LHCN-M2 (cell line): ENCODE measurements around the gene GRP. TPM values are rescaled to one million over a fixed set of nuclear protein-coding genes. Genes with fewer than 3 reads are reported as not detected.

Experiments used
- DNase-seq: peaks from one replicate; pipeline ENCODE4 v3.0.0-alpha.2; 2012; ENCODE audit warnings: low read depth
- total RNA-seq: library from RNA; depleted of rRNA; stranded (reverse); fragments of >200 nt; gene quantifications from 2 replicates; pipeline ENCODE4 v1.2.3, GENCODE V29; 2014

The GRP gene
- total RNA-seq, 1 experiment from 2014 or later = not detected

DNA sequence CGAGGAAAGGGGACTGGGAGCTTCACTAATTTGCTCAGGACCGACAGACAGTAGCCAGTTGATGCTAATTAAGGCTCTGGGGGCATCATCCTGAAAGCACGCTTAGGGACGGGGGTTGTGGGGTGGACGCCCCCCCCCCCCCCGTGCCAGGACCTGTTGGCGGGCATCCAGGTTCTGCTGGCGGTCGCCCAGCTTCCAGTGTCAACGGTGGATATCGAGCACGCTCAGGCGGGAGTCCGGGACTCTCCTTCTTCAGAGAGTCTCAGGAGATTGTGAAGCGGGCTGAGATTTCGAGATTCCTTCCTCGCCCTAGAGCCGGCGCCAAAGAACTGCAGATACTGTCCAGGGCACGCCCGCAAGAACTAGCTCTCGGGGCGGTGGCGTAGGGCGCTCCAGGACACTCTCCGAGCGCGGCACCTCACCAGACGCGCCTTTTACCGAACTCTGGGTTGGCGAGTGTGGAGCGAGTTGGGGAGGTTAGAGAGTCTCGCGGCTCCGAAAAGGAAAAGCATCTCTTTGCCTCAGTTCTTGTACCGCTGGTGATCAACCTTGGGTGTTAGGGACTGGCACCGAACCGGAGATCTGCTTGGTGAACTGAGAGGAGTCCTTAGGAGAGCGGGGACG lies 47.7 kb downstream of the GRP start:
- DNase-seq = no peak

DNA sequence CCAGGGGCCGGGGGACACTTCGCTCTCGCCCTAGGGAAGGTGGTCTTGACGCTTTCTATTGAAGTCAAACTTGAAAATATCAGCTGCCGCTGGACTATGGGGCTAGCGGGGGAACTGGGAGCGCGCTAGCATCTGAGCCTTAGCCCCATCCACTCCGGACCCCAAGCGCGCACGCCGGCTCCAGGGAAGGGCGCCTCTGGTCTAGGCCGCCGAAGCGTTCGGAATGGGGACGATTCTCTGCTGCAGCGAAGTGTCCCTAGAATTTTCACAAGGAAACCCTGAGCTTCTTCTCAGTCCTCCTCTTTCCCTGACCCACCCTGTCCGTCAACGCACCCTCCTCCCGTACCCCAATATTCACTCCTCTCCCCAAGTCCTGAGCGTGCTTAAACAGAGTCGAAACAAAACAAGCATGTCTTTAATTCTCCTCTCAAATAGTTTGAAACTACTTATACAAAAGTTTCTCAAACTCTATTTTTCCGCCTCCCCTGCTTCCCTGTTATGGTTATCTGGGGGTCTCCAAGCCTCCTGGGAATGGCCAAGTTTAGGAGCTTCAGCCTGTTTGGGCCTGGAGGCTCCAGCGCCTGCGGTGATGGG lies 48.3 kb downstream of the GRP start:
- DNase-seq = no peak

DNA sequence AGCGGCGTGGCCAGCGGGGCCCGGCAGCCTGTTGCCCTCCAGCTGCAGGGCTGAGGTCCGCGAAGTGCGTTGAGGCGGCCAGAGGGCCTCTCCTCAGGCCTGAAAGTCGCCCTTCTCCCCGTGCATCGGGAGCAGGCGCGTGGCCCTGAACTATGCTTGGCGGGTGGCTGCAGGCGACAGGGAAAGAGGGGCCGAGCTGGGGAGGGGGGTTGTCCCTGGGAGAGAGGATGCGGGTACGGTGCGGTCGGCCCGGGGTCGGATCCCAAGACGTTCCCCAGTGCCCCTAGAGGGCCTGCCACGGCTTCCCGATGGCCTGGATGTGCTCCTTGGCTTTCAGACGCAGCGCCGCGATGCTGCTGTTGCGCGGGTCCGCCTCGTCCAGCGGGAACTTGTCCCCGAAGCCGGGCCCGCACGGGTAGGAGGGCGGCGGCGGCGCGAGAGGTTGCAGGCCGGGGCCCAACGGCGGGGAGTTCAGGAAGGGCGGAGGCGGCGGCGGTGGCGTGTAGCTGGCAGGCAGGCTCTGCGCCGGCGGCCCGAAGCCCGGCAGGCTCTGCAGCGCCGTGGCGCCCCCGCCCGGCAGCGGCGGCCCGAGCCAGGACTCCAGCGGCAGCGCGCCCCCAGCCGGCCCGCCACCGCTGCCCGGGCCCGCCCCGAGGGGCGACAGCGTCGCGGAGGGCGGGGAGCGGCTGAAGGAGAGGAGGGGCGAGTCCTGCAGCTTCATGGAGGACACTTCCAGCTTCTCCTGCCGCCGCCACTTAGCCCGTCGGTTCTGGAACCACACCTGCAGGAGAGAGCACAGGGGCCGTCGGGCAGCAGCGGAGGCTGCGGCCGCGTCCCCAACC lies 49.0 kb downstream of the GRP start:
- DNase-seq = no peak

DNA sequence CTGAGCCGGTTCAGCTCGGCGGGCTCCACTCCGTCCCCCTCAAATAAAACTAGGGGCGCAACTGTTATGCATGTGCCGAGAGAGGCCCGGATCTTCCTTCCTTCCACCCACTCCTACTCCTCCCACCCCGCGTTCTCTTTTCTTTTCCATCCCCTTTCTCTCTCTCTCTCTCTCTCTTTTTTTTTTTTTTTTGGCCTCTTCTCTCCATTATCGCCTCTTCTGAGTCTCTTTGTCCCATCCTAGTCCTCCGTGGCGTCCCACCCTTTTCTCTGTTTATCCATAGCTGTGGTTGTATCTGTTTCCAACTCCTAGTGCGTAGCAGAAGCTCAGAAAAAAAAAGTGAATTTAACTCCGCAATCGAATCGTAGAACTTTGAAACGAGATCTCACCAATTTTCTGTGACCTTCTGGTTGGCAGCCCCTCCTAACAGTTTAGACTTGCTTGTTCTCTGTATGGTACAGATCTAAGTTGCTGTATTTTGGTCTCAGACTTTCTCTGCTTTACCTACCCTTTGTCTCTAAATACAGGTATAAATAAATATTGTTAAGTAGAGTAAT lies 49.7 kb downstream of the GRP start:
- DNase-seq = no peak

DNA sequence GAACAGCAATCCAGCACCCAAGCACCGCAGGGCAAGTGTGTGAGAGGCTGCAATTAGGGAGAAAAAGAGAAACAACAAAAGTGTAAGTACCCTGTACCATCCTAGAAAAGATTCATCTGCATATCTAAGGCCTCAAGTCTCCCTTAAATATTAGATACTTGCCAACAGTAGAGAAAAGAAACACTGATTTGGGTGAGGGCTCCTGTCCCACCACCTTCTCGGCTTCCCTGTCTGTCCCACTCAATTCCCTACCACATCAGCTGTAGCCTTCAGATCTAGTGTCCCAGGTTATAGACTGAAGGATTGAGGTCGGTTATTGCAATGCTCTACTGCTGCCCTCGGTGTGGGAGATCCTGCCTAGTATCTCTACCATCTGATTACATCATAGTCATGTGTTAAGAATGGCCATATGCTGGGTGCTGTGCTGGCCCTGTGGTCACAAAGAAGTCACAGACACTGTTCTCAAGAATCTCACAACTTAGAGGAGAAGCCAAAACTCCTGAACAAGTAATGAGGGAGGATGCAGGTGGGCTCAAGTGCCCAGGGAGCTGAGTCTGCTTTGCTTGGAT lies 50.8 kb downstream of the GRP start:
- no peak for DNase-seq

DNA sequence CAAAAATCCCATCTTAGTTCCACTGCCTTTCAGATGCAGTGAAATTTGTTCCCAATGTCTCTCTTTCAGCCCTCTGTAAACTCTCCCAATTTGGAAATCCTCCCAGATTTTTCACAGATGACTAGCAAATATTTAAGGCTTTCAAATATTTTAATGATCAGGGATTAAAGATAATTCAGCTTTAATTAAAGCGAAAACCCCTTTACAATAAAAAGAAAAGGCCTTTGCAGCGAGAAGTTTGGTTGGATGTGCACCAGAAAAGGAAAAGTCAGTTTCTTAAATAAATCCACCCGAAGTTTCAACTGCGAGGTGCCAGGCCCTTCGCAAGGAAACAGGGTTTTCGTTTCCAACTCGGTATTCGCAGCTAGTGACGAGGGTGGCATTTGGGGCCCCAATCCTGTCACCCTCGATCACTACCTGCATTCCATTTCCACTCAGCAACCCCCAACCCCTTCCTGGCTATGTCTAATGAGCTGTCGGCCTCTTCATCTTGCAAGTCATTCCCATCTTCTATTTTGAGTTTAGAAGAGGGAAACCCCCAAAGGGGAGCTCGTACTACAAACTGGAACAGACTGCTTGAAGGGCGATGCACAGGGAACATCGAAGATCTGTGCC lies 51.8 kb downstream of the GRP start:
- DNase-seq = no peak

DNA sequence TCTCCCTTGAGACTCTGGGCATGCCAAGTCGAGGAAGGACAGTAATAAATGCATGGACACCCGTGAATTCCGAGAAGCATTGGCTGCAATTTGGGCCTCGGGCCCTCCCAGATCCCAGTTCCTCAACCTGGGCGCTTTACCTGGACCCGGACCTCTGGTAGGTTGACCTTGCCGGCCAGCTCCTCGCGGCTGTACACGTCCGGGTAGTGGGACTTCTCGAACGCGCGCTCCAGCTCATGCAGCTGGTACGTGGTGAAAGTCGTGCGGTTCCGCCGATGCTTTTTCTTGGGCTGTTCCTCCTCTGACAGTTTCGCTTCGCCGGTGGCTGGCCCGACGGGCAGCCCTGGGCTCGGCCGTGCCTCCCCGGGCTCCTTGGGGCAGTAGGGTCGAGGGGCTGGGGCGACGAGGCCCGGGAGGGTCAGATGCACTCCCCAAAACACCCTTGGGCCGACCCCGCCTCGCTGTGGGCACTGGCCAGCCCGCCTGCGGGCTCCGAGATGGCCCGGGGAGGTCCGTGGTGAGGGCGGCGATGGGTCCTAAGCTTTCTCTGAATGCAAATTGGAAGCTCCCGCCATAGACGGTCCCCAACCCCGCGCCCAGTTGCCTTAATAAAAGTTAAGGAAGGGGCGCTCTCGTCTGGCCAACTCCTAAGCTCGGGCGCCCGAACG lies 52.4 kb downstream of the GRP start:
- no peak for DNase-seq

DNA sequence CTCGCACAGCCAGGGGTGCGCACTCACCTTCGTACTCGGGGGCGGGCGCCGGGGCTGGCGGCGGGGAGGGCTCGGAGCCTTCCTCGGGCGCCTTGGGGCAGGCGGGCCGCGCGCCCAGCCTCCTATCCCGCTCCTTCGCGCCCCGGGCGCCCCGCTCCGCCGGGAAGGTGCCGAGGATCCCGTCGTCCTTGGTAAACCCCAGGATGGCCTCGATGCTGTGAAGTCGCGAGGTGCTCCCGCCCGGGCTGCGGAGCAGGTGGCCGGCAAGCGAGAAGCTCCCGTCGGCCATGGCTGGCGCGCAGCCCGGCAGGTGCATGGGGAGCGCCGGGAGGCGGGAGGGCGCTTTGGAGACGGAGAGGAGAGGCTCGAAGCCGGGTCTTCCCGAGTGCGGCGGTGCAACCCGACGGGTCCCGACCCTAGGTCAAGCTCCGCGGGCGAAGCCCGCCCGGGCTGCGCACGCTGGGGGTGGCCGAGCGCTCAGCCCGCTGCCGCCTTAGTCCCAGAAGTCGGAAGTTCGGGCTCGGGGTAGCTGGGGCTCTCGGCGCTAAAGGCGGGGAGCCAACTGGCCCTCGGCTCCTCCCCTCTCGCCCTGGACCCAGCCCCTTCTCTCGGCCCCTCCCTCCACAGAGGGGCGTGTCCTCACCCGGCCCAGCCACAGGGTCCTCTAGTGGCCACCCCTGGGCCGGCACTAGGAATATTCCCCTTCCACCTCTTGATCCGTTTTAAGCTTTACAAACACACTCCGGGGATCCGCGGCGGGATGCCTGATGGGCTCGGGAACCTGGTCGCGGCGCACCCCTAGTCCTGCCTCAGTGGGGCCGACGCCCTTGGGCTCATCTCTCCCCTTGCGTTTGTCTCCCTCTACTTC lies 53.2 kb downstream of the GRP start, which contains the start of gene RAX:
Gene RAX, minus strand, starts transcription at position 564 of the 868 bp plus-strand sequence. Its CDS starts 248 bp downstream, at position 316.
- DNase-seq = no peak

DNA sequence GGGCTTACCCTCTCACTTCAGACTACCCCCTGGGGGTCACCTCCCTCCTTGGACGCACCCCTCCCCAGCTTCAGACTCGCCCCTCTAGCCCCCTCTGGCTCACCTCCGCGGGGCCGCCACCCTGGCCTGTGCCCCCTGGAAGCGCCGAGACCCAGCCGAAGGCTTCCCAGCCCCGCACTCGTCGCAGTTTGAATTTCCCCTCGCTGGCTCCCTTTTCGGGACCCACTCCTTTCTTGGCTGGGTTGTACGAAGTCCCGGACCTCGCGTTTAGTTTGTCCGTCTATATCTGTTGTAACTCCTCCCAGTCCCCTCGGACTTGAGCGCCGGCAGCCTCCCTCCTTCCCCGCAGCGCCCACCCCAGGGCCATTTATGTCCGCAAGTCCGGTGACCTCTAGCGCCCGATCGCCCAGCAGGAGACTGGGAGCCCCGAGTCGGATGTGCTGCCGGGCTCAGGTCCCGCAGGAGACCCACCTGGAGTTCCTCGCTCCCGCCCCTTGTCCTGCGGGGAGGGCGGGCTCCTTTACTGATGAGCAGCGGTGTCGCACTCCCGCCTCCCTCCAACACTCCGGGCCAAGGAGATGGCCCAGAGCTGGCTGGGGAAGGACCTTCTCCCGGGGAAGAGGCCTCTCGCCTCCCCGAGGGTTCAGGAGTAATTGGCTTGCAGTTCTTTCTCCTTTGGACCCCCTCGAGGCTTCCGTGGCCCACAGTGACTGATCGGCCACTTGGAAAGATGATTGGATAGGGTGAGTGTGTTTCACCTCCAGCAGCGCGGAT lies 54.0 kb downstream of the GRP start:
- DNase-seq = no peak

DNA sequence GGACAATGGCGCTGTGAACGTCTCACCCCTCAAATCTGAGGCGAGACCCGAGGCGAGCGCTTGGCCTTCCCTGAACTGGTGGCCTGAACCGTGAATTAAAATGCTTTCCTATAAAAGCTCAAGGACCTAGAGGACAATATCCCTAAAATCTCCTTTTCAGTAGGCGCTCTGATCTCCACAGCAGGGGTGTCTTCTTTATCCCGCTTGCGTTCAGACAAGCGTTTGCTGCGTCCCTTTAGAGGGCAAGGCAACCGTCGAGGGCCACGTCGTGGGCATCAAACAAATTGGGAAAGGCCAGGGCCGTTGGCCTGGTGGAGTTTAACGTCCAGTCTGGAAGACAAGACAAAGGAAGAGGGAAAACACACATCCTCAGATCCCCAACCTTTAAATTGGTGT lies 54.6 kb downstream of the GRP start:
- DNase-seq = no peak

DNA sequence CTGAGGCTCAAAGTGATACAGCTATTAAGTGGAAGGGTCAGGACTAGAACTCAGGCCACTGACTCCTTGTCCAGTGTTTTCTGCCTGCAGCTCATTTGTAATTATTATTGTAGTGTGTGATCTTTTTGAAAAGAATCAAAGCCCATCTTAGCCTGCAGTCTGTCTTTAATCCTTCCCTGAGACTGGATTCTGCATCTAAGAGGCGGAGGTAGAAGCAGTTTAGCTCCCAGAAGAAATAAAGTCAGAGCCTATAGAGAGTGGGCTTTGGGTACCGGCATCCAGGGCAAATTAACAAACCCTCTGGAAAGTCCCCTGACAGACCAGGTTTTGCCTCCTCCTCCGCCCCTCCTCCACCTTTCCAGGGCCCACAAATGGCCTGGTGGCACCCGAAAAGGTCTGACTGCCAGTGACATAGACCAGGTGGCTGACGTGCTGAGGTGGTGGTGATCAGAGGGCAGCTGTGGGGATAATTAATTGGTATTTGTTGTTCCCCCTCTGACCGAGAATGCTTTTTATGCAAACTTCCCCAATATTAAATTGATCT lies 55.5 kb downstream of the GRP start:
- DNase-seq = no peak

DNA sequence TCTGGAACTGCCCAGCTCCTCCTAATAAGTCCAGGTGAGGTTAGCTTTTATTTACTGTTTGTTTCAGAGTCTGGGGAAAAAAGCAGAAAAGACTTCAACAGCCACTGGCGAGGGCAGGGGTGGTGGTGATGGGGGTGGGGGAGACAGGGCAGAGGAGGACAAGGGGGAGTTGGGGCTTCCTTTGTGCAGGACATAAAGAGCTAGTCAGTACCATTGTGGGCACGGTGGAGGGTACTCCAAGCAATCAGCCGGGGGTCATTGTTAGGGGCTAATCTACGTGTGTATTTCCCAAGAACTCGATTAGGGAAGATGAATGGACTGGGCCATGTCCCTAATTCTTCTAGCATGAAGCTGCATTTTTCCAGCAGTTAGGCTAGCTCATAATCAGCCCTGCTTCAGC lies 56.1 kb downstream of the GRP start:
- no peak for DNase-seq

DNA sequence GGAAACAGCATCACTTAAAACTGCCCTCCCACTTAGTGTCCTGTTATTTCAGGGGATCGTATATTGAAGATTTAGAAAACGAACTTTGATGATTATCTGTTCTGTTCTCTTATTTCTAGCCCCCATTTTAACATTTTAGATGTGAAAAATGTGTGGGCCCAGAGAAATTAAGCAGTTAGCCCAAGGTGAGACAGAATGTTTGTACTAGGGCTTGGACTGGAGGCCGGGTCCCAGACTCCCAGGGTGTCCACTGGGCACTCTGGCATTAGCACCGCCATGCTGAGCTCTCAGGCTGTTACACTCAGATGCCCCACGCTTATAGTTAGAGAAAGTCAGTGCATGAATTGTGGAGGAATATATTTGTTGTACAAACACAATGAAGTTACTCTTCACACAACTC lies 58.8 kb downstream of the GRP start:
- no peak for DNase-seq

DNA sequence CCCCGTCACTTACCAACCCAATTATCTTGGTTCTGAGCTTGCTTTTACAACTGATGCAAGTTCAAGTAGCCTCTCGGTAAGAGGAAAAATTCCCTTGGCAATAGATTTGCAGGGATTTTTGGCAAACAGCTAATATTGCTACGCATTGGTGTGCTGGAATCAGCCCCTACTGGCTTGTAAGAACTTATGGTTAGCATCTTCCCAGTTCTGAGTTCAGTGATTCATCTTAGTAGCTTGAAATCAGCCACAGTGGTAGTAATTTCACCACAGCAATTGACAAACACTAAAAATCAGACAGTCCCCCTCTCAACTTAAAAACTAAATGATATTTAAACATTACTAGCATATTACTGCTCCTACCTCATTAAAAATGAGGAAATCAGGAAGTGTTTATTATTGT lies 59.2 kb downstream of the GRP start:
- DNase-seq = no peak

DNA sequence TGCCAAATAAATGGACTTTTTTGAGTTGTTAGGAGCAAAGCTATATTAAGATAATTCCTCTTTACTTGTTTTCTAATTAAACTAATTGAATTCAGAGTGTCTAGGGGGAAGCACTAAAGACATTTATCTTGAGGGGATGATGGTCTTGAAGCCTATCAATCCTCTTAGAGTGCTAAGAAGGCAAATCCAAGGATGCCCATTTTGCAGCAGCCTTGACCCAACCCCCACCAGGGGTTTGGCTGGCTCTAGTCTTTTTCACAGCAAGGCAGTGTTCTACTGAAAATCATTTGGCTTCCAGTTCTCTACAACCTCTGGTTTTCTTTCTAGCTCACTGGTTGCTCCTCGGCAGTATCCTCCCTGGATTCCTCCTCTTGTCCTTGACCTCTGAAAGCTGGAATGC lies 59.8 kb downstream of the GRP start:
- DNase-seq = no peak
